SK-N-SH (cell line): ENCODE measurements around the gene ARR3. TPM values are rescaled to one million over a fixed set of nuclear protein-coding genes. Genes with fewer than 3 reads are reported as not detected.
A peak's percentile ranks its signal among the peaks of the same experiment; 100 is the strongest.

Source experiments
- CTCF ChIA-PET: fragments of 300-600, 350-600 bp; formaldehyde crosslinking; extraction: SDS; loops from one replicate; lab custom pipeline; 2021; lab: Yijun Ruan, JAX
- POLR2A ChIA-PET: fragments of 350-600 bp; sonication (Branson Sonifier 250); formaldehyde crosslinking; extraction: SDS; loops from one replicate; lab custom pipeline; 2020; ENCODE audit warnings: antibody characterized with exemption, inconsistent platforms; lab: Yijun Ruan, JAX
- DNase-seq: peaks from one replicate; pipeline ENCODE4 v3.0.0; 2012
- H2AFZ ChIP-seq: fragments of 200-600 bp; sonication (generic); 2 replicates; pipeline ENCODE4 v1.8.1; 2016; ENCODE audit warnings: antibody characterized with exemption, mild to moderate bottlenecking, low read depth
- H3F3A ChIP-seq: fragments of 200-600 bp; sonication (generic); replicated peaks from 2 replicates; pipeline ENCODE3; 2016; ENCODE audit warnings: antibody characterized with exemption, mild to moderate bottlenecking; ENCODE audit not compliant: insufficient read depth
- H3K27ac ChIP-seq, 2 experiments: fragments of 200-500 bp in 1 of 2; fragments of 200-600 bp in 1 of 2; sonication (Bioruptor generic) in 1 of 2; sonication (generic), shearing (Covaris generic) in 1 of 2; 2 replicates each; pipeline versions ENCODE4 v1.5.1 to v1.6.1; 2014 to 2016; ENCODE audit warnings: low read depth in 2 of 2, inconsistent platforms in 1 of 2, low read length in 1 of 2, mild to moderate bottlenecking in 1 of 2, mixed read lengths in 1 of 2
- H3K27me3 ChIP-seq: fragments of 200-600 bp; sonication (generic), shearing (Covaris generic); 2 replicates; pipeline ENCODE4 v1.6.1; 2016; ENCODE audit warnings: mixed run types; ENCODE audit not compliant: insufficient read depth
- H3K36me3 ChIP-seq, 2 experiments: fragments of 200-500 bp in 1 of 2; fragments of 200-600 bp in 1 of 2; sonication (Bioruptor generic) in 1 of 2; sonication (generic) in 1 of 2; replicated peaks in 1 of 2; 2 replicates each; pipeline versions ENCODE3 to v1.5.1; 2014 to 2016; ENCODE audit warnings: low read length in 1 of 2, mild to moderate bottlenecking in 1 of 2; ENCODE audit not compliant: insufficient read depth in 2 of 2, control insufficient read depth in 1 of 2
- H3K4me1 ChIP-seq, 2 experiments: fragments of 200-500 bp in 1 of 2; fragments of 200-600 bp in 1 of 2; sonication (Bioruptor generic) in 1 of 2; sonication (generic), shearing (Covaris generic) in 1 of 2; 2 replicates each; pipeline versions ENCODE4 v1.5.1 to v1.6.1; 2014 to 2016; ENCODE audit warnings: low read depth in 1 of 2, low read length in 1 of 2, mixed run types in 1 of 2; ENCODE audit not compliant: insufficient read depth in 2 of 2, control insufficient read depth in 1 of 2
- H3K4me2 ChIP-seq: fragments of 200-600 bp; sonication (generic), shearing (Covaris generic); 2 replicates; pipeline ENCODE4 v1.6.1; 2017; ENCODE audit warnings: mixed run types
- H3K4me3 ChIP-seq, 2 experiments: fragments of 200-500 bp in 1 of 2; fragments of 200-600 bp in 1 of 2; sonication (Bioruptor generic) in 1 of 2; sonication (generic), shearing (Covaris generic) in 1 of 2; 2 replicates each; pipeline versions ENCODE4 v1.5.1 to v1.8.1; 2014 to 2016; ENCODE audit warnings: low read depth in 2 of 2, inconsistent platforms in 1 of 2, low read length in 1 of 2, mild to moderate bottlenecking in 1 of 2, mixed read lengths in 1 of 2, moderate library complexity in 1 of 2
- H3K79me2 ChIP-seq: fragments of 200-600 bp; sonication (generic); 2 replicates; pipeline ENCODE4 v1.8.1; 2017; ENCODE audit warnings: mild to moderate bottlenecking; ENCODE audit not compliant: insufficient read depth
- H3K9ac ChIP-seq: fragments of 200-600 bp; sonication (generic); 2 replicates; pipeline ENCODE4 v1.6.1; 2017; ENCODE audit warnings: mixed run types
- H3K9me2 ChIP-seq: fragments of 200-600 bp; sonication (generic); 2 replicates; pipeline ENCODE4 v1.6.1; 2017; ENCODE audit warnings: mixed run types
- H3K9me3 ChIP-seq: fragments of 200-600 bp; sonication (generic); 2 replicates; pipeline ENCODE4 v1.6.1; 2017; ENCODE audit warnings: mixed run types, mild to moderate bottlenecking, moderate library complexity
- H4K20me1 ChIP-seq: fragments of 200-600 bp; sonication (generic); 2 replicates; pipeline ENCODE4 v1.6.1; 2017; ENCODE audit warnings: mild to moderate bottlenecking, mixed run types; ENCODE audit not compliant: insufficient read depth
- FOSL2 ChIP-seq: IDR thresholded peaks from 2 replicates; pipeline ENCODE4 v1.4.0; 2012; ENCODE audit warnings: low read depth, mild to moderate bottlenecking, moderate library complexity, borderline replicate concordance
- GABPA ChIP-seq: IDR thresholded peaks from 2 replicates; pipeline ENCODE4 v1.4.0; 2012; ENCODE audit warnings: low read depth, mild to moderate bottlenecking
- MXI1 ChIP-seq: IDR thresholded peaks from 2 replicates; pipeline ENCODE4 v1.6.1; 2012; ENCODE audit warnings: mild to moderate bottlenecking, low read depth, low read length, improper control_type of control experiment
- NRF1 ChIP-seq: IDR thresholded peaks from 2 replicates; pipeline ENCODE4 v1.6.1; 2012; ENCODE audit warnings: low read depth, mild to moderate bottlenecking, low read length
- WGBS: methylation state at CpG from one replicate; pipeline ENCODE4 v1.1.6; 2017; ENCODE audit warnings: low lambda C conversion rate; 5-methylcytosine and 5-hydroxymethylcytosine counted together
- polyA plus RNA-seq, 3 experiments: library from polyadenylated mRNA; depleted of rRNA; stranded (reverse); fragments of >200 nt; gene quantifications; 2 replicates each; pipeline ENCODE4 v1.2.3, GENCODE V29; 2012
- TF ChIP-seq, protein P1 (sequence below): IDR thresholded peaks from 2 replicates; pipeline ENCODE4 v1.4.0; 2012; ENCODE audit warnings: low read depth
- TF ChIP-seq, protein P2 (sequence below): IDR thresholded peaks from 2 replicates; pipeline ENCODE4 v1.6.1; 2012; ENCODE audit warnings: mild to moderate bottlenecking, low read depth, low read length, moderate library complexity
- TF ChIP-seq, protein P3 (sequence below): fragments of 200-600 bp; sonication (generic); IDR thresholded peaks from 2 replicates; pipeline ENCODE4 v1.6.1; 2017; ENCODE audit warnings: antibody characterized with exemption, mild to moderate bottlenecking, moderate library complexity

Gene ARR3
- polyA plus RNA-seq, 1 of the 3 experiments (the other 2 are of a cell fraction): not detected

DNA sequence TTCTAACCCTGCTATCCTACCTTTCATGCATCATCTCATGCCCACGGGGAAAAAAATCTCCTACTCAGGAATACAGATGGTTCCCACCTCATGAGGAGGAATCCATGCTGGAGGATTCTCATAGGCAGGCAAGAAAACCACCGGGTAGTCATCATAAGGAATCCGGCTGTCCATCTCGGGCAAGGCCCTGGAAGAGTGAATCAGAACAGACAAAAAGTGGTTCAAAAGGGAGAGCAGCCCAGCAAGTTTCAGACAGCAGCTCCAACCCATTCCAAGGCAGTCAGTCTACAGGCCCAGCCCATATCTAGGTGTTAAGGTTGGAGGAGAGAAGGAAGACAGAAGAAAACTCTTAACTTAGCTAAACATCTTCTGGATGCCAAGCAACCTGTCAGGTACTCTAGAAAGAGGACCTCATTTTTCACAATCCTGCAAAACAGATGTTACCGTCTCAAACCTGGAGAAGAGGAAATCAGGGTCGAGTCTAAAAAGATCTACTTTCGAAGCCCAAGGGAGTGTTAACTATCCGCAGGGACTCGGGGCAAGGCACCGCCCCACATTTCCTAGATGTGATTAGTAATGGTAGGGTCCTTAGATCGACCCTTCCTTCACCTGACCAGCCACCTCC lies 21.1 kb downstream of the ARR3 start:
- Histone ChIP-seq H3K4me1 (peaks cover 0 to 4% of the 10 kb centered on the region in 2 experiments; a peak in 2 of 4 replicates), H3F3A (no peaks in the 10 kb centered on the region), H3K9me3 (no peaks in the 10 kb centered on the region), H4K20me1 (no peaks in the 10 kb centered on the region), H3K36me3 (peaks cover 18 to 25% of the 10 kb centered on the region in 2 experiments), H3K9ac (peak overlapping the region; percentile 70), H3K4me2 (peak overlapping the region; percentile 80), H3K27ac (peak overlapping the region; percentile 55 to 69; a peak in 2 of 4 replicates), H3K4me3 (peak overlapping the region; percentile 85 to 87), H3K79me2 (peaks cover 55% of the 10 kb centered on the region), H2AFZ (peak overlapping the region; percentile 75), H3K9me2 (no peaks in the 10 kb centered on the region), H3K27me3 (no peaks in the 10 kb centered on the region)
- ChIA-PET CTCF (interaction anchor here (1.6 to 1.7 kb wide), 2 partner anchors 143 to 156 kb away, joined by 3 to 5 read pairs; partner anchors contain the start of gene IGBP1), POLR2A (no interaction called here)
- DNase-seq: no peak
- TF ChIP-seq GABPA: no peak
- no peak for TF ChIP-seq FOSL2
- no peak for TF ChIP-seq NRF1
- TF ChIP-seq, protein P1, sequence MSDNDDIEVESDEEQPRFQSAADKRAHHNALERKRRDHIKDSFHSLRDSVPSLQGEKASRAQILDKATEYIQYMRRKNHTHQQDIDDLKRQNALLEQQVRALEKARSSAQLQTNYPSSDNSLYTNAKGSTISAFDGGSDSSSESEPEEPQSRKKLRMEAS: no peak
- TF ChIP-seq, protein P2, sequence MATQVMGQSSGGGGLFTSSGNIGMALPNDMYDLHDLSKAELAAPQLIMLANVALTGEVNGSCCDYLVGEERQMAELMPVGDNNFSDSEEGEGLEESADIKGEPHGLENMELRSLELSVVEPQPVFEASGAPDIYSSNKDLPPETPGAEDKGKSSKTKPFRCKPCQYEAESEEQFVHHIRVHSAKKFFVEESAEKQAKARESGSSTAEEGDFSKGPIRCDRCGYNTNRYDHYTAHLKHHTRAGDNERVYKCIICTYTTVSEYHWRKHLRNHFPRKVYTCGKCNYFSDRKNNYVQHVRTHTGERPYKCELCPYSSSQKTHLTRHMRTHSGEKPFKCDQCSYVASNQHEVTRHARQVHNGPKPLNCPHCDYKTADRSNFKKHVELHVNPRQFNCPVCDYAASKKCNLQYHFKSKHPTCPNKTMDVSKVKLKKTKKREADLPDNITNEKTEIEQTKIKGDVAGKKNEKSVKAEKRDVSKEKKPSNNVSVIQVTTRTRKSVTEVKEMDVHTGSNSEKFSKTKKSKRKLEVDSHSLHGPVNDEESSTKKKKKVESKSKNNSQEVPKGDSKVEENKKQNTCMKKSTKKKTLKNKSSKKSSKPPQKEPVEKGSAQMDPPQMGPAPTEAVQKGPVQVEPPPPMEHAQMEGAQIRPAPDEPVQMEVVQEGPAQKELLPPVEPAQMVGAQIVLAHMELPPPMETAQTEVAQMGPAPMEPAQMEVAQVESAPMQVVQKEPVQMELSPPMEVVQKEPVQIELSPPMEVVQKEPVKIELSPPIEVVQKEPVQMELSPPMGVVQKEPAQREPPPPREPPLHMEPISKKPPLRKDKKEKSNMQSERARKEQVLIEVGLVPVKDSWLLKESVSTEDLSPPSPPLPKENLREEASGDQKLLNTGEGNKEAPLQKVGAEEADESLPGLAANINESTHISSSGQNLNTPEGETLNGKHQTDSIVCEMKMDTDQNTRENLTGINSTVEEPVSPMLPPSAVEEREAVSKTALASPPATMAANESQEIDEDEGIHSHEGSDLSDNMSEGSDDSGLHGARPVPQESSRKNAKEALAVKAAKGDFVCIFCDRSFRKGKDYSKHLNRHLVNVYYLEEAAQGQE: no peak
- TF ChIP-seq, protein P3, sequence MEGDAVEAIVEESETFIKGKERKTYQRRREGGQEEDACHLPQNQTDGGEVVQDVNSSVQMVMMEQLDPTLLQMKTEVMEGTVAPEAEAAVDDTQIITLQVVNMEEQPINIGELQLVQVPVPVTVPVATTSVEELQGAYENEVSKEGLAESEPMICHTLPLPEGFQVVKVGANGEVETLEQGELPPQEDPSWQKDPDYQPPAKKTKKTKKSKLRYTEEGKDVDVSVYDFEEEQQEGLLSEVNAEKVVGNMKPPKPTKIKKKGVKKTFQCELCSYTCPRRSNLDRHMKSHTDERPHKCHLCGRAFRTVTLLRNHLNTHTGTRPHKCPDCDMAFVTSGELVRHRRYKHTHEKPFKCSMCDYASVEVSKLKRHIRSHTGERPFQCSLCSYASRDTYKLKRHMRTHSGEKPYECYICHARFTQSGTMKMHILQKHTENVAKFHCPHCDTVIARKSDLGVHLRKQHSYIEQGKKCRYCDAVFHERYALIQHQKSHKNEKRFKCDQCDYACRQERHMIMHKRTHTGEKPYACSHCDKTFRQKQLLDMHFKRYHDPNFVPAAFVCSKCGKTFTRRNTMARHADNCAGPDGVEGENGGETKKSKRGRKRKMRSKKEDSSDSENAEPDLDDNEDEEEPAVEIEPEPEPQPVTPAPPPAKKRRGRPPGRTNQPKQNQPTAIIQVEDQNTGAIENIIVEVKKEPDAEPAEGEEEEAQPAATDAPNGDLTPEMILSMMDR: no peak
- TF ChIP-seq MXI1: no peak
- WGBS: 2% methylated on average over 11 of the region's 11 CpGs
